ENCODE measurements around the gene NCAM1.

NCAM1 gene

GRCh38 chr11:113262594-113262993 is 301.4 kb downstream of the NCAM1 start:
- no peak for DNase-seq
- Histone ChIP-seq H3K4me3 (ENCODE audit: low read depth, low read length) (no peak overlapping the region), H3K27ac (no peak overlapping the region), H3K36me3 (peaks cover 25% of the 10 kb centered on the region), H3K9me3 (ENCODE audit: severe bottlenecking) (no peaks in the 10 kb centered on the region), H3K27me3 (ENCODE audit: insufficient read depth, low read depth, severe bottlenecking) (no peaks in the 10 kb centered on the region)
- TF ChIP-seq CTCF (IDR thresholded peaks at IDR 0.05; ENCODE audit: low read depth, low read length): no peak

- H3K4me3 ChIP-seq (ENCODE audit: low read depth, low read length): no peak overlapping the region
- DNase-seq: no peak
- H3K27ac ChIP-seq: no peak overlapping the region
- no peak for TF ChIP-seq CTCF (IDR thresholded peaks at IDR 0.05; ENCODE audit: low read depth, low read length)
- no peaks in the 10 kb centered on the region for H3K27me3 ChIP-seq (ENCODE audit: insufficient read depth, low read depth, severe bottlenecking)
- no peaks in the 10 kb centered on the region for H3K9me3 ChIP-seq (ENCODE audit: severe bottlenecking)
- H3K36me3 ChIP-seq: peaks cover 25% of the 10 kb centered on the region
These were observed 302.4 kb downstream of the NCAM1 start for GRCh38 chr11:113263458-113264259.

DNA sequence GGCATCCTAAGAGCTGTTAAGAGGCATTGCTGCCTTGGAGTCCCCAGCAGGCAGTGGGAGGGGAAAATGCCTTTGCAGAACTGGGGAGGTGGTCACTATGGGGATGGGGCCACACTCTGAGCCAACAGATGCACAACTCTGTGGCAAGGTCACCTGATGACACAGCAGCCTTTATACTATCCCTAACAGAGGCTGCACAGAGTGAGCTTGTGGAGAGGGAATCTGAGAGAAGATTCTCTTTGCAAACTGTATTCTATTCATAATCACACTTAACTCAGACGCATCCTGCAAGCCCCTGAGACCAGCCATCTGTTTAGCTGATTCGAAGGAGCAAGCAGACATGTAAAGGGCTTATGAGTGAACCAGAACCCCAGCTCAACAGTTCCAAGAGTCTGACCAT is 304.1 kb downstream of the NCAM1 start:
- Histone ChIP-seq H3K27ac (no peak overlapping the region), H3K9me3 (ENCODE audit: severe bottlenecking) (no peaks in the 10 kb centered on the region), H3K36me3 (peaks cover 20% of the 10 kb centered on the region), H3K4me3 (ENCODE audit: low read depth, low read length) (no peak overlapping the region), H3K27me3 (ENCODE audit: insufficient read depth, low read depth, severe bottlenecking) (no peaks in the 10 kb centered on the region)
- no peak for DNase-seq
- no peak for TF ChIP-seq CTCF (IDR thresholded peaks at IDR 0.05; ENCODE audit: low read depth, low read length)

DNA sequence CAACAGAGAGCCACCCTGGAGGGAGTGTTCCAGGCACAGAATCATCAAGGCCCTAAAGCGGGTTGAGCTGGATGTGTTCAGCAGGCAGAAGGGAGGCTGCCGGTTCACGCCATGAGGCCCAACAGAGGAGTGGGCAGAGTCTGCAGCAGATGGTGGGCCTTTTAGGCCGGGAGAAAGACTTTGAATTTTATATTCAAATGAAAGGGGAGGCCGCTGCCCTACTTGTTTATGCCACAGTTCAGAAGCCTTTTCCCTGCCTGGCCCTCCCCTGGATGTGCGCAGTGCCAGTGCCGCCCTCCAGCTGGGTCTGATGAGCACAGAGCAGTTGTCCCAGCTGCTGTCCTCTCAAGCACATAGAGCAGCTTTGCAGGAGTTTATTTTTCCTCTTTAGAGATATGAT is 306.3 kb downstream of the NCAM1 start:
- Histone ChIP-seq H3K4me3 (ENCODE audit: low read depth, low read length) (no peak overlapping the region), H3K9me3 (ENCODE audit: severe bottlenecking) (no peaks in the 10 kb centered on the region), H3K27ac (no peak overlapping the region), H3K27me3 (ENCODE audit: insufficient read depth, low read depth, severe bottlenecking) (no peaks in the 10 kb centered on the region), H3K36me3 (peaks cover 2% of the 10 kb centered on the region)
- TF ChIP-seq CTCF (IDR thresholded peaks at IDR 0.05; ENCODE audit: low read depth, low read length): no peak
- DNase-seq: no peak

- no peak for TF ChIP-seq CTCF (IDR thresholded peaks at IDR 0.05; ENCODE audit: low read depth, low read length)
- Histone ChIP-seq H3K4me3 (ENCODE audit: low read depth, low read length) (no peak overlapping the region), H3K27ac (no peak overlapping the region), H3K27me3 (ENCODE audit: insufficient read depth, low read depth, severe bottlenecking) (no peaks in the 10 kb centered on the region), H3K9me3 (ENCODE audit: severe bottlenecking) (no peaks in the 10 kb centered on the region), H3K36me3 (no peaks in the 10 kb centered on the region)
- no peak for DNase-seq
These were observed 307.9 kb downstream of the NCAM1 start for GRCh38 chr11:113269096-113269495.

DNA sequence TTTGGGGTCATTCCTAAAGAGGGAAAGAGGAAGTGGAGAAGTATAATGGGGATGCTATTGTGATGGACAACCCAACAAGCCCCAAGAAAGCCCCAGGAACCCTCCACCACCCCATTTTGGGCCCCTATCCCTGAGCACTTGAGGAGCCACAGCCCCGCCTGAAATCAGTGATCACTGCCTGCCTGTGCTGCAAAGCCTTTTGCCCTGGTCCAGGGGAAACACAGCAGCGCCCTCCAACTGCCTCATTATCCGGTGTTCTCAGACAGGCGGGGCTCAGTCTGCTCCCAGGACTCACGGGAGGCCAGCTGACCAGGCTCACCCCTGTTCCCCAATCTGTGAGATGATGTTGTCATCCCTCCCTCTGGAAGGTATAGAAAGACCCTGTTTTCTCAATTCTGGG is 308.4 kb downstream of the NCAM1 start:
- no peak overlapping the region for H3K4me3 ChIP-seq (ENCODE audit: low read depth, low read length)
- DNase-seq: no peak
- no peaks in the 10 kb centered on the region for H3K9me3 ChIP-seq (ENCODE audit: severe bottlenecking)
- no peaks in the 10 kb centered on the region for H3K36me3 ChIP-seq
- H3K27me3 ChIP-seq (ENCODE audit: insufficient read depth, low read depth, severe bottlenecking): no peaks in the 10 kb centered on the region
- H3K27ac ChIP-seq: no peak overlapping the region
- no peak for TF ChIP-seq CTCF (IDR thresholded peaks at IDR 0.05; ENCODE audit: low read depth, low read length)

Data from WERI-Rb-1 (cell line).